IMR-90 (cell line): ENCODE measurements around the gene OR4B1. TPM values are rescaled to one million over a fixed set of nuclear protein-coding genes. Genes with fewer than 3 reads are reported as not detected.
"Not testable (repeated sequence)": the region's sequence is repeated elsewhere in the genome, so short reads cannot be mapped to it uniquely, and the experiment has no call there.

Experiments
- ATAC-seq: fragments of 200-7000 bp; cut with Tn5 transposase; 2 replicates; pipeline ENCODE4 v1.9.1; 2020; ENCODE audit warnings: low read depth, mild to moderate bottlenecking, moderate library complexity
- BruUV-seq: library from RNA; stranded (reverse); fragments of 400-500 nt; replicated peaks from 2 replicates; lab custom pipeline; 2021; lab: Mats Ljungman, UMichigan
- CTCF ChIA-PET: fragments of 300-600 bp; formaldehyde crosslinking; extraction: SDS; loops from one replicate; lab custom pipeline; 2021; ENCODE audit warnings: antibody characterized with exemption; lab: Yijun Ruan, JAX
- POLR2A ChIA-PET: fragments of 300-600 bp; sonication (Branson Sonifier 250); formaldehyde crosslinking; loops from one replicate; lab custom pipeline; 2022; ENCODE audit warnings: antibody characterized with exemption; ENCODE audit not compliant: unreplicated experiment; lab: Charles Lee
- DNase-seq: peaks from one replicate; pipeline ENCODE4 v3.0.0; 2013
- H2AFZ ChIP-seq: replicated peaks from 2 replicates; pipeline ENCODE3; 2013; ENCODE audit warnings: low read length, mild to moderate bottlenecking; ENCODE audit not compliant: poor library complexity
- H2AK5ac ChIP-seq: 2 replicates; pipeline ENCODE4 v1.6.1; 2013; ENCODE audit warnings: low read depth, low read length, inconsistent platforms
- H2AK9ac ChIP-seq: replicated peaks from 2 replicates; pipeline ENCODE3; 2013; ENCODE audit warnings: mild to moderate bottlenecking, low read depth, low read length, moderate library complexity; ENCODE audit not compliant: poor library complexity
- H2BK120ac ChIP-seq: 2 replicates; pipeline ENCODE4 v1.6.1; 2013; ENCODE audit warnings: low read depth, low read length, inconsistent platforms
- H2BK15ac ChIP-seq: 3 replicates; pipeline ENCODE4 v1.6.1; 2013; ENCODE audit warnings: low read depth, low read length, inconsistent platforms
- H2BK20ac ChIP-seq: 2 replicates; pipeline ENCODE4 v1.6.1; 2013; ENCODE audit warnings: low read depth, mild to moderate bottlenecking, inconsistent platforms, low read length, moderate library complexity
- H2BK5ac ChIP-seq: 2 replicates; pipeline ENCODE4 v1.6.1; 2013; ENCODE audit warnings: mild to moderate bottlenecking, low read depth, low read length, inconsistent platforms; ENCODE audit not compliant: poor library complexity, severe bottlenecking
- H3K14ac ChIP-seq: replicated peaks from 2 replicates; pipeline ENCODE4 v1.6.1; 2013; ENCODE audit warnings: low read depth, low read length, inconsistent platforms
- H3K18ac ChIP-seq: 2 replicates; pipeline ENCODE4 v1.6.1; 2013; ENCODE audit warnings: low read depth, low read length, control low read depth
- H3K23ac ChIP-seq: 2 replicates; pipeline ENCODE4 v1.6.1; 2013; ENCODE audit warnings: low read depth, low read length, inconsistent platforms
- H3K27ac ChIP-seq: 2 replicates; pipeline ENCODE4 v1.5.1; 2013; ENCODE audit warnings: mild to moderate bottlenecking, control low read depth, low read length; ENCODE audit not compliant: insufficient read depth
- H3K27me3 ChIP-seq: 2 replicates; pipeline ENCODE4 v1.6.1; 2013; ENCODE audit warnings: low read length; ENCODE audit not compliant: control insufficient read depth, insufficient read depth
- H3K36me3 ChIP-seq: 2 replicates; pipeline ENCODE4 v1.6.1; 2013; ENCODE audit warnings: low read length, mixed read lengths; ENCODE audit not compliant: control insufficient read depth, insufficient read depth
- H3K4ac ChIP-seq: 2 replicates; pipeline ENCODE4 v1.6.1; 2013; ENCODE audit warnings: low read depth, low read length, inconsistent platforms
- H3K4me1 ChIP-seq: 2 replicates; pipeline ENCODE4 v1.6.1; 2013; ENCODE audit warnings: low read length, mixed read lengths; ENCODE audit not compliant: control insufficient read depth, insufficient read depth
- H3K4me2 ChIP-seq: 2 replicates; pipeline ENCODE4 v1.6.1; 2013; ENCODE audit warnings: low read depth, mild to moderate bottlenecking, control low read depth, low read length, moderate library complexity
- H3K4me3 ChIP-seq: 2 replicates; pipeline ENCODE4 v1.5.1; 2013; ENCODE audit warnings: low read depth, mild to moderate bottlenecking, control low read depth, low read length, moderate library complexity; ENCODE audit not compliant: insufficient read depth
- H3K56ac ChIP-seq: 2 replicates; pipeline ENCODE4 v1.6.1; 2013; ENCODE audit warnings: low read length, inconsistent platforms; ENCODE audit not compliant: insufficient read depth; ENCODE audit errors: extremely low read depth
- H3K79me1 ChIP-seq, 2 experiments: 2 replicates each; pipeline ENCODE4 v1.6.1; 2013; ENCODE audit warnings: low read length in 2 of 2, inconsistent platforms in 1 of 2, low read depth in 1 of 2
- H3K9ac ChIP-seq: 2 replicates; pipeline ENCODE4 v1.6.1; 2013; ENCODE audit warnings: low read depth, low read length, control low read depth
- H3K9me1 ChIP-seq: 2 replicates; pipeline ENCODE4 v1.6.1; 2013; ENCODE audit warnings: low read length, inconsistent platforms; ENCODE audit not compliant: insufficient read depth
- H3K9me3 ChIP-seq: 2 replicates; pipeline ENCODE4 v1.6.1; 2013; ENCODE audit warnings: low read length; ENCODE audit not compliant: control insufficient read depth, insufficient read depth
- H4K20me1 ChIP-seq: 2 replicates; pipeline ENCODE4 v1.6.1; 2013; ENCODE audit warnings: low read length, inconsistent platforms; ENCODE audit not compliant: insufficient read depth
- H4K5ac ChIP-seq: 2 replicates; pipeline ENCODE4 v1.6.1; 2013; ENCODE audit warnings: mild to moderate bottlenecking, low read depth, low read length, control low read depth
- H4K8ac ChIP-seq, 2 experiments: 2 replicates each; pipeline ENCODE4 v1.6.1; 2013; ENCODE audit warnings: low read depth in 2 of 2, low read length in 2 of 2, control low read depth in 1 of 2, inconsistent platforms in 1 of 2
- H4K91ac ChIP-seq: 2 replicates; pipeline ENCODE4 v1.6.1; 2013; ENCODE audit warnings: low read depth, low read length, inconsistent platforms; ENCODE audit not compliant: insufficient read depth
- whole genome bisulfite sequencing, 2 experiments: methylation state at CpG; one replicate each; pipeline versions ENCODE4 v1.1.5 to v1.1.7; 2013; ENCODE audit warnings: missing lambda C conversion rate in 2 of 2; ENCODE audit not compliant: insufficient read length in 1 of 2; ENCODE audit errors: extremely low coverage in 2 of 2; 5-methylcytosine and 5-hydroxymethylcytosine counted together
- dilution Hi-C: fragments of 300-500 bp; cut with HindIII; formaldehyde crosslinking; loops from one replicate; pipeline ENCODE4 v1.14.3; 2018; ENCODE audit warnings: low sequenced_read_pairs; ENCODE audit not compliant: unreplicated experiment
- in situ Hi-C: fragments of 300-500 bp; cut with MboI; formaldehyde crosslinking; loops from 3 replicates; pipeline ENCODE4 v1.14.3; 2019; ENCODE audit warnings: low sequenced_read_pairs, inconsistent platforms, mixed read lengths
- intact Hi-C: fragments of 100-400 bp; cut with micrococcal nuclease; formaldehyde crosslinking; loops from 2 replicates; pipeline ENCODE4 v1.10.0; 2022
- polyA plus RNA-seq, 3 experiments: library from polyadenylated mRNA; depleted of rRNA; stranded (reverse); fragments of >200 nt; gene quantifications; 2 replicates each; pipeline ENCODE4 v1.2.3, GENCODE V29; 2012; ENCODE audit warnings: low replicate concordance in 1 of 3
- total RNA-seq: library from RNA; depleted of rRNA; stranded (reverse); fragments of >200 nt; gene quantifications from 2 replicates; pipeline ENCODE4 v1.2.3, GENCODE V29; 2012

The OR4B1 gene
- total and polyA plus RNA-seq, 2 of the 4 experiments (the other 2 are of a cell fraction): not detected

DNA sequence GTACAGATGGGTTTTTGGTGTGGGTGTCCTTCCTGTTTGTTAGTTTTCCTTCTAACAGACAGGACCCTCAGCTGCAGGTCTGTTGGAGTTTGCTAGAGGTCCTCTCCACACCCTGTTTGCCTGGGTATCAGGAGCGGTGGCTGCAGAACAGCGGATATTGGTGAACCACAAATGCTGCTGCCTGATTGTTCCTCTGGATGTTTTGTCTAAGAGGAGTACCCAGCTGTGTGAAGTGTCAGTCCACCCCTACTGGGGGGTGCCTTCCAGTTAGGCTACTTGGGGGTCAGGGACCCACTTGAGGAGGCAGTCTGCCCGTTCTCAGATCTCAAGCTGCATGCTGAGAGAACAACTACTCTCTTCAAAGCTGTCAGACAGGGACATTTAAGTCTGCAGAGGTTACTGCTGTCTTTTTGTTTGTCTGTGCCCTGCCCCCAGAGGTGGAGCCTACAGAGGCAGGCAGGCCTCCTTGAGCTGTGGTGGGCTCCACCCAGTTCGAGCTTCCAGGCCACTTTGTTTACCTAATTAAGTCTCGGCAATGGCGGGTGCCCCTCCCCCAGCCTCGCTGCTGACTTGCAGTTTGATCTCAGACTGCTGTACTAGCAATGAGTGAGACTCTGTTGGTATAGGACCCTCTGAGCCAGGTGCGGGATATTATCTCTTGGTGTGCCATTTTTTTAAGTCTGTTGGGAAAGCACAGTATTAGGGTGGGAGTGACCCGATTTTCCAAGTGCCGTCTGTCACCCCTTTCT, 25.5 kb upstream of the OR4B1 start:
- H3K9me1 ChIP-seq, H3K79me1 ChIP-seq, intact Hi-C loops, H2BK15ac ChIP-seq, H3K18ac ChIP-seq, H3K27ac ChIP-seq, H3K4me3 ChIP-seq, H3K4ac ChIP-seq, H3K9ac ChIP-seq, H3K23ac ChIP-seq, H2BK120ac ChIP-seq, H3K56ac ChIP-seq, in situ Hi-C loops, CTCF ChIA-PET, H2AK9ac ChIP-seq, DNase-seq, H3K4me1 ChIP-seq, ATAC-seq, H3K4me2 ChIP-seq, H2AFZ ChIP-seq, H2AK5ac ChIP-seq, POLR2A ChIA-PET, H4K5ac ChIP-seq, H4K8ac ChIP-seq, H2BK20ac ChIP-seq, H2BK5ac ChIP-seq, H4K20me1 ChIP-seq, H3K14ac ChIP-seq, dilution Hi-C loops, H4K91ac ChIP-seq, H3K27me3 ChIP-seq, H3K36me3 ChIP-seq, BruUV-seq, H3K9me3 ChIP-seq: not testable (repeated sequence)
- no CpG with 5 or more reads among the region's 10 CpGs for WGBS, 2 experiments
